ENCODE measurements around the gene DCC. TPM values are rescaled to one million over a fixed set of nuclear protein-coding genes. Genes with fewer than 3 reads are reported as not detected.

Gene DCC
- total and polyA plus RNA-seq, 2 donors (not counting 1 experiment from before 2014, with no cell fraction given): not detected

DNA sequence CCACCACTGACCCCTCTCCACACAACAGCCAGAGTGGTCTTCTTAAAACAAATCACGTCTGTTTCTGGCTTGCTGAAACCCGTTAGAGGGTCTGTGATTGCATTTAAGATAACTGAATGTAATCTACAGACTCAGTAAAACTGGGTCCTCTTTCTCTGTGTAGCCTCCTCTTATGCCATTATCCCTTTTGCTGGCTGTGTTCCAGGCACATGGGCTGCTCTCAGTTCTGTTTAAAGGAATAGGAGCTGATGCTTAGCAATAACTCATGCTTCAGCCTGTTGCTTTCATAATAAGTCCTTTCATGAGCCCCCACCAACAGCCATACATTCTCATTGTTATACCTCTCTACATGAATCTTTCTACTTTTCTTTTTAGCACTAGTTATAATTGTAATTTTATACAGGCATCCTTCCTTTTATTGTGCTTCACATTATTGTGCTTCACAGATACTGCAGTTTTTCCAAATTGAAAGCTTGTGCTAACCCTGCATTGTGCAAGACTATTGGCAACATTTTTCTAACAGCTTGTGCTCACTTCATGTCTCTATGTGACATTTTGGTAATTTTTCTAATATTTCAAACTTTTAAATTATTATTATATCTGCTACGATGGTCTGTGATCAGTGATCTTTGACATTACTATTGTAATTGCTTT lies 1101.9 kb downstream of the DCC start:
- H3K4me3 Mint-ChIP-seq: no peak overlapping the region
- no peaks in the 10 kb centered on the region for H3K9me3 Mint-ChIP-seq (ENCODE audit: insufficient read depth)
- ChIA-PET POLR2A (no interaction called here), CTCF (no interaction called here)
- WGBS (ENCODE audit: insufficient coverage): no CpG with 5 or more reads among the region's 3 CpGs
- H2AFZ ChIP-seq (ENCODE audit: insufficient read depth, low read depth, low read length, poor library complexity, severe bottlenecking): no peak overlapping the region
- no peak overlapping the region for H3K4me2 ChIP-seq (replicated peaks; ENCODE audit: low read depth, low read length, poor library complexity, severe bottlenecking)
- TF ChIP-seq, protein P1, sequence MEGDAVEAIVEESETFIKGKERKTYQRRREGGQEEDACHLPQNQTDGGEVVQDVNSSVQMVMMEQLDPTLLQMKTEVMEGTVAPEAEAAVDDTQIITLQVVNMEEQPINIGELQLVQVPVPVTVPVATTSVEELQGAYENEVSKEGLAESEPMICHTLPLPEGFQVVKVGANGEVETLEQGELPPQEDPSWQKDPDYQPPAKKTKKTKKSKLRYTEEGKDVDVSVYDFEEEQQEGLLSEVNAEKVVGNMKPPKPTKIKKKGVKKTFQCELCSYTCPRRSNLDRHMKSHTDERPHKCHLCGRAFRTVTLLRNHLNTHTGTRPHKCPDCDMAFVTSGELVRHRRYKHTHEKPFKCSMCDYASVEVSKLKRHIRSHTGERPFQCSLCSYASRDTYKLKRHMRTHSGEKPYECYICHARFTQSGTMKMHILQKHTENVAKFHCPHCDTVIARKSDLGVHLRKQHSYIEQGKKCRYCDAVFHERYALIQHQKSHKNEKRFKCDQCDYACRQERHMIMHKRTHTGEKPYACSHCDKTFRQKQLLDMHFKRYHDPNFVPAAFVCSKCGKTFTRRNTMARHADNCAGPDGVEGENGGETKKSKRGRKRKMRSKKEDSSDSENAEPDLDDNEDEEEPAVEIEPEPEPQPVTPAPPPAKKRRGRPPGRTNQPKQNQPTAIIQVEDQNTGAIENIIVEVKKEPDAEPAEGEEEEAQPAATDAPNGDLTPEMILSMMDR (IDR thresholded peaks at IDR 0.05): no peak
- no peak for TF ChIP-seq EZH2 (IDR thresholded peaks at IDR 0.05; ENCODE audit: borderline replicate concordance, insufficient read depth, low read depth, low read length, poor library complexity, severe bottlenecking)
- H3K36me3 ChIP-seq (replicated peaks in 1 of 2; ENCODE audit: control extremely low read depth in 1 of 2, control insufficient read depth in 1 of 2, extremely low read depth in 1 of 2, insufficient read depth in 2 of 2, low read length in 1 of 2): no peaks in the 10 kb centered on the region
- H3K27ac Mint-ChIP-seq: no peak overlapping the region
- no peak for DNase-seq
- no peaks in the 10 kb centered on the region for H3K4me1 ChIP-seq (ENCODE audit: control insufficient read depth in 2 of 2, insufficient read depth in 2 of 2, low read length in 2 of 2)
- intact Hi-C loops (cut with micrococcal nuclease): no loop called here
- H3K27ac ChIP-seq (ENCODE audit: low read length in 2 of 2): no peak overlapping the region
- ATAC-seq (ENCODE audit: low read depth): no peak
- no peaks in the 10 kb centered on the region for H3K27me3 ChIP-seq (replicated peaks in 1 of 4; ENCODE audit: control extremely low read depth in 1 of 4, control insufficient read depth in 3 of 4, insufficient read depth in 4 of 4, low read length in 3 of 4)
- no peaks in the 10 kb centered on the region for H3K9me3 ChIP-seq (ENCODE audit: control extremely low read depth in 1 of 3, control insufficient read depth in 2 of 3, insufficient read depth in 1 of 3, low read length in 2 of 3)
- no peaks in the 10 kb centered on the region for H3K79me2 ChIP-seq (ENCODE audit: control insufficient read depth, insufficient read depth, low read length)
- no peaks in the 10 kb centered on the region for H3K27me3 Mint-ChIP-seq
- no peaks in the 10 kb centered on the region for H4K20me1 ChIP-seq (ENCODE audit: control insufficient read depth, insufficient read depth, low read length, poor library complexity, severe bottlenecking)
- H3K9ac ChIP-seq (ENCODE audit: low read length): no peak overlapping the region
- H3K4me1 Mint-ChIP-seq: no peaks in the 10 kb centered on the region
- no peak overlapping the region for H3K4me3 ChIP-seq (ENCODE audit: control extremely low read depth in 1 of 5, extremely low read depth in 1 of 5, insufficient read depth in 1 of 5, low read depth in 2 of 5, low read length in 4 of 5)

DNA sequence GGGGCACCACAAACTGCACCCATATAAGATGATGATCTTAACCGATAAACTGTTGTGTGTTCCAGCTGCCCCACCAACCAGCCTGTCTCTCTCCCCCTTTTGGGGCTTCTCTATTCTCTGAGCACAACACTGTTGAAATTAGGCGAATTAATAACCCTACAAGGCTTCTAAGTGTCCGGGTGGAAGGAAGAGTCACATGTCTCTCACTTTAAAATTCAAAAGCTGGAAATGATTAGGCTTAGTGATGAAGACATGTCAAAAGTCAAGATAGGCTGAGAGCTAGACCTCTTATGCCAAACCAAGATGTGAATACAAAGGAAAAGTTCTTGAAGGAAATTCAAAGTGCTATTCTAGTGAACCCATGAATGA lies 1102.4 kb downstream of the DCC start:
- ChIA-PET POLR2A (no interaction called here), CTCF (no interaction called here)
- no peaks in the 10 kb centered on the region for H4K20me1 ChIP-seq (ENCODE audit: control insufficient read depth, insufficient read depth, low read length, poor library complexity, severe bottlenecking)
- no peaks in the 10 kb centered on the region for H3K9me3 ChIP-seq (ENCODE audit: control extremely low read depth in 1 of 3, control insufficient read depth in 2 of 3, insufficient read depth in 1 of 3, low read length in 2 of 3)
- H3K27me3 ChIP-seq (replicated peaks in 1 of 4; ENCODE audit: control extremely low read depth in 1 of 4, control insufficient read depth in 3 of 4, insufficient read depth in 4 of 4, low read length in 3 of 4): no peaks in the 10 kb centered on the region
- WGBS (ENCODE audit: insufficient coverage): no CpG with 5 or more reads among the region's 3 CpGs
- H3K4me3 ChIP-seq (ENCODE audit: control extremely low read depth in 1 of 5, extremely low read depth in 1 of 5, insufficient read depth in 1 of 5, low read depth in 2 of 5, low read length in 4 of 5): no peak overlapping the region
- DNase-seq: no peak
- Mint-ChIP-seq H3K27me3 (no peaks in the 10 kb centered on the region), H3K9me3 (ENCODE audit: insufficient read depth) (no peaks in the 10 kb centered on the region), H3K27ac (no peak overlapping the region), H3K4me1 (no peaks in the 10 kb centered on the region), H3K4me3 (no peak overlapping the region)
- H3K9ac ChIP-seq (ENCODE audit: low read length): no peak overlapping the region
- H3K79me2 ChIP-seq (ENCODE audit: control insufficient read depth, insufficient read depth, low read length): no peaks in the 10 kb centered on the region
- H3K27ac ChIP-seq (ENCODE audit: low read length in 2 of 2): no peak overlapping the region
- H3K4me2 ChIP-seq (replicated peaks; ENCODE audit: low read depth, low read length, poor library complexity, severe bottlenecking): no peak overlapping the region
- H2AFZ ChIP-seq (ENCODE audit: insufficient read depth, low read depth, low read length, poor library complexity, severe bottlenecking): no peak overlapping the region
- no peak for TF ChIP-seq EZH2 (IDR thresholded peaks at IDR 0.05; ENCODE audit: borderline replicate concordance, insufficient read depth, low read depth, low read length, poor library complexity, severe bottlenecking)
- TF ChIP-seq, protein P1 (IDR thresholded peaks at IDR 0.05): no peak
- no peak for ATAC-seq (ENCODE audit: low read depth)
- H3K4me1 ChIP-seq (ENCODE audit: control insufficient read depth in 2 of 2, insufficient read depth in 2 of 2, low read length in 2 of 2): no peaks in the 10 kb centered on the region
- H3K36me3 ChIP-seq (replicated peaks in 1 of 2; ENCODE audit: control extremely low read depth in 1 of 2, control insufficient read depth in 1 of 2, extremely low read depth in 1 of 2, insufficient read depth in 2 of 2, low read length in 1 of 2): no peaks in the 10 kb centered on the region
- intact Hi-C loops (cut with micrococcal nuclease): no loop called here

Data from B cell (primary cell).